HFFc6 (cell line): ENCODE data around the gene ADAMTS17. TPM values are rescaled to one million over a fixed set of nuclear protein-coding genes. Genes with fewer than 3 reads are reported as not detected.

ENCODE experiments used
- DNase-seq: peaks from one replicate; pipeline ENCODE4 v3.0.0-alpha.2; 2018
- H3K27ac Mint-ChIP-seq: 2 replicates; pipeline ENCODE4 v1.8.0; 2020; ENCODE audit warnings: mild to moderate bottlenecking, mixed read lengths
- H3K27me3 Mint-ChIP-seq: 2 replicates; pipeline ENCODE4 v1.8.0; 2021; ENCODE audit warnings: mild to moderate bottlenecking, moderate library complexity, mixed read lengths; ENCODE audit not compliant: insufficient read depth
- H3K36me3 Mint-ChIP-seq: 2 replicates; pipeline ENCODE4 v1.8.0; 2021; ENCODE audit warnings: low read depth, mixed read lengths
- H3K4me1 Mint-ChIP-seq: 2 replicates; pipeline ENCODE4 v1.8.0; 2020; ENCODE audit warnings: low read depth, mixed read lengths
- H3K4me3 Mint-ChIP-seq: 2 replicates; pipeline ENCODE4 v1.8.0; 2020; ENCODE audit warnings: mild to moderate bottlenecking, moderate library complexity, mixed read lengths
- H3K9me3 Mint-ChIP-seq: 2 replicates; pipeline ENCODE4 v1.8.0; 2020; ENCODE audit warnings: mild to moderate bottlenecking, mixed read lengths
- total RNA-seq, 6 experiments: library from RNA; stranded (reverse); fragmentation: NEBNext Ultra II Directional; extraction: Animal tissue kit (Norgen Biotek cat#: 25700); gene quantifications; 2 replicates in 1 of 6; 3 replicates in 5 of 6; pipeline ENCODE4 v1.2.3, GENCODE V29; 2021
- TF ChIP-seq, protein P1 (sequence below): fragments of 200-600 bp; sonication (generic); IDR thresholded peaks from 2 replicates; pipeline ENCODE4 v1.5.0; 2021; ENCODE audit warnings: antibody characterized with exemption, mild to moderate bottlenecking

The ADAMTS17 gene
- total RNA-seq, 6 experiments from 2014 or later: not detected

DNA sequence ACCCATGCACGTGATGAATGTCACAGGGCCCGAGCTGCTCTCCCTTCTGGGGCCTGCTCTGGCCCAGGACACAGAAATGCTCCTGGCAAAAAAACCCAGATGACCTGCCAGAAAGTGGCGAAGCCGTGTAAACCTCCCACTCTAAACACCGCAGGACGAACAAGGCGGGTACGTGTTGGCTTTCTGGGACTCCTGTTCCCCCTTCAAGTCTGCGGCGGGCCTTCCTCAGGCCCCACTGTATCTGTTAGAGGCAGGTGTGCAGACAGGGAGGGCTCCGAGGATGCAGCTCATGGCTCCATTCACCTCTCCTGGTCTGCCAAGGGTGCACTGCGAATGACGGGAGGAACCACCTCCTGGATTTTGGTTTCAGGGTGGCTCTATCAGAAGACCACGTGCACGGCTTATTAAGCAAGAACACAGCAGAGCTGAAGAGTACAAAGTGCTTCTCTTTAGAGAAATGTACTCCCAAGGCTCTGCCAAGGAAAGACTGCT is 173.8 kb downstream of the ADAMTS17 start:
- H3K36me3 Mint-ChIP-seq: no peaks in the 10 kb centered on the region
- no peak for DNase-seq
- TF ChIP-seq, protein P1, sequence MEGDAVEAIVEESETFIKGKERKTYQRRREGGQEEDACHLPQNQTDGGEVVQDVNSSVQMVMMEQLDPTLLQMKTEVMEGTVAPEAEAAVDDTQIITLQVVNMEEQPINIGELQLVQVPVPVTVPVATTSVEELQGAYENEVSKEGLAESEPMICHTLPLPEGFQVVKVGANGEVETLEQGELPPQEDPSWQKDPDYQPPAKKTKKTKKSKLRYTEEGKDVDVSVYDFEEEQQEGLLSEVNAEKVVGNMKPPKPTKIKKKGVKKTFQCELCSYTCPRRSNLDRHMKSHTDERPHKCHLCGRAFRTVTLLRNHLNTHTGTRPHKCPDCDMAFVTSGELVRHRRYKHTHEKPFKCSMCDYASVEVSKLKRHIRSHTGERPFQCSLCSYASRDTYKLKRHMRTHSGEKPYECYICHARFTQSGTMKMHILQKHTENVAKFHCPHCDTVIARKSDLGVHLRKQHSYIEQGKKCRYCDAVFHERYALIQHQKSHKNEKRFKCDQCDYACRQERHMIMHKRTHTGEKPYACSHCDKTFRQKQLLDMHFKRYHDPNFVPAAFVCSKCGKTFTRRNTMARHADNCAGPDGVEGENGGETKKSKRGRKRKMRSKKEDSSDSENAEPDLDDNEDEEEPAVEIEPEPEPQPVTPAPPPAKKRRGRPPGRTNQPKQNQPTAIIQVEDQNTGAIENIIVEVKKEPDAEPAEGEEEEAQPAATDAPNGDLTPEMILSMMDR: no peak
- no peak overlapping the region for H3K4me3 Mint-ChIP-seq
- peaks cover 57% of the 10 kb centered on the region for H3K9me3 Mint-ChIP-seq
- no peaks in the 10 kb centered on the region; the same call in 1 of the 2 replicates for H3K27me3 Mint-ChIP-seq
- H3K4me1 Mint-ChIP-seq: no peaks in the 10 kb centered on the region
- no peak overlapping the region for H3K27ac Mint-ChIP-seq

DNA sequence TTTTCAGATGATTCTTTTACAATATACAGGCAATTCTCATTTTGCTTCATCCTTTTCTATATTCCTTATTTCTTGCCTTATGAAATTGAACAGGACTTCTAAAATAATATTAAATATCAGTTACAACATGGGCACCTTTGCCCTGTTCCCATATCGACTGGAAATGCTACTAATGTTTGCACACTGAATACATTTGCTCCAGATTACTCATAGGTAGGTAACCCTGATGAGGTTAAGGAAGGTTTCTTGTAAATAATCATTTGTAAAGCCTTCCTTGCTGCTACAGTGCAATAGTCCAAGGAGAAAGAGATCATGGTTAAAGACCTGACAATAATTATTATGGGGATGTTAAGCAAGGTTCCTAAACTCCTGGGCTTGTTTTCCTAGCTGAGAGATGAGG is 175.5 kb downstream of the ADAMTS17 start:
- H3K36me3 Mint-ChIP-seq: no peaks in the 10 kb centered on the region
- peaks cover 58% of the 10 kb centered on the region for H3K9me3 Mint-ChIP-seq
- H3K4me3 Mint-ChIP-seq: no peak overlapping the region
- TF ChIP-seq, protein P1: no peak
- H3K27ac Mint-ChIP-seq: no peak overlapping the region
- H3K4me1 Mint-ChIP-seq: no peaks in the 10 kb centered on the region
- no peaks in the 10 kb centered on the region; the same call in 1 of the 2 replicates for H3K27me3 Mint-ChIP-seq
- DNase-seq: no peak

DNA sequence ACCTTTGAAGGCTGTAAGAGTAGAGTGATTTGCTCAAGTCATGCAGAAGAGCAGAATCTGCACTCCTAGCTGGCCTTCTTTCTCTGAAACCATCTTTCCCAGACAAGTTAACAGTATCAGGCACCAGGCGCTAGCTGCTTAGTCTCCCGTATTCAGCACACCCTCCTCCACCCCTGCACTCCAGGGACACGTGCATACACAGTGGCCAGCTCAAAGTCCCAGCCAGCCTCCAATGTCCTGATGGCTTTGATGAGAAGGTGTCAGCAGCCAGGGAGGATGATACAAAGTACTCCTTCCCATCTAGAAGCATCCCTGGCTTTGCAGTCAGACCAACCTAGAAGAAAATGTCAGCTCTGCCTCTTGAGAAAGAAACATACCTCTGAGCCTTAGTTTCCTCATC is 177.8 kb downstream of the ADAMTS17 start:
- TF ChIP-seq, protein P1: no peak
- no peaks in the 10 kb centered on the region for H3K4me1 Mint-ChIP-seq
- H3K27ac Mint-ChIP-seq: no peak overlapping the region
- no peak overlapping the region for H3K4me3 Mint-ChIP-seq
- no peaks in the 10 kb centered on the region for H3K36me3 Mint-ChIP-seq
- no peak for DNase-seq
- H3K9me3 Mint-ChIP-seq: peaks cover 44% of the 10 kb centered on the region
- H3K27me3 Mint-ChIP-seq: no peaks in the 10 kb centered on the region

DNA sequence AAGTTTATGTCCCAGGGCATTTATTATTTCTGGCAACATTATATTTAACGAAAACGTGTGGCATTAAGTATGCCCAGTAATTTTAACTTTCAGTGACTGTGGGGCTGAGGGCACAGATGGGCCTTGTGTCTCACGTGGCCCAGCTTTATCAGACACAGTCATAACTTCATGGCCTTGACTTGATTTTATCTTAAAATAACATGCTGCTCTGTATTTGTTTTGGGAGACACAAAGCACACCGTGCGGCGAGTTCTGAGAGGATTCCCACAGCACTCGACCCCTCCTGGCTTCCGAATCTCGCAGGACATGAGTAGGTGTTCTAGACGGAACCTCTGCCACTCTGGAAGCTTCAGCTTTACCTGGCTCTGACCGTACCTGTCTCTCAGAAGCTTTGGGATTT is 180.8 kb downstream of the ADAMTS17 start:
- no peak overlapping the region for H3K4me3 Mint-ChIP-seq
- no peaks in the 10 kb centered on the region for H3K36me3 Mint-ChIP-seq
- TF ChIP-seq, protein P1: no peak
- H3K4me1 Mint-ChIP-seq: no peaks in the 10 kb centered on the region
- H3K9me3 Mint-ChIP-seq: peaks cover 36% of the 10 kb centered on the region
- no peak for DNase-seq
- no peaks in the 10 kb centered on the region for H3K27me3 Mint-ChIP-seq
- no peak overlapping the region for H3K27ac Mint-ChIP-seq

DNA sequence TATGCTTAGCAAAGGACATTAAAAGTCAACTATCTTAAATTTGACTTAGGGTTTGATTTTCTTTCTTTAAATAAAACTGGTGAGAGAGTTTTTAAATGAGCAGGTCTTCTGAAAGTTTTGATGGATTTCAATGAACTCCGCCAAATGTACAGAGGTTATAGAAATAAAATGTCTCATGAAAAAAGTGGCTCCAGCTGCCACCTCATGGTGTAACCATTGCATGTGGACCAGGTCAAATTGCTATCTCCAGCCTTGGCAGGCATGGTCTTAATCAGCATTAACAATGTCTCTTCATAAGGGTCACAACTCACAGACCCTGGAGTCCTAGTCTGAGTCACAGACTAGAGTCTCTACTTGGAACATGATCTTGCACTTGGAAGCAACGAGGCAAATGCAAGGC is 182.3 kb downstream of the ADAMTS17 start:
- Mint-ChIP-seq H3K36me3 (no peaks in the 10 kb centered on the region), H3K27ac (no peak overlapping the region), H3K4me3 (no peak overlapping the region), H3K9me3 (peaks cover 42% of the 10 kb centered on the region), H3K27me3 (no peaks in the 10 kb centered on the region), H3K4me1 (no peaks in the 10 kb centered on the region)
- TF ChIP-seq, protein P1: no peak
- DNase-seq: no peak

DNA sequence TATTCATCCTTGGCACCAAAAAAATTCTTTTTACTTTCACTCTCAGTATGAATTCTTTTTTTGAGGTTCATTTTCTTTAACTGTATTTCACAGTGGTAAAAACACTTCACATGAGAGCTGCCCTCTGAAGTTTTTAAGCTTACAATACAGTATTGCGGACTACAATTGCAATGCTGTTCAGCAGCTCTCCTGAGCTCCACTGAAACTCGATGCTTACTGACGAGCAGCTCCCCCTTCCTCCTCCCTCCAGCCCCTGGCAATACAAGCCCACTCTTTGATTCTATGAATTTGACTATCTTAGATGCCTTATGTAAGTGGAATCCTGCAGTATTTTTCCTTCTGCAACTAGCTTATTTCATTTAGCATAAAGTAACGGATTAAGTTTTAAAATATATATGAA is 183.4 kb downstream of the ADAMTS17 start:
- no peaks in the 10 kb centered on the region for H3K4me1 Mint-ChIP-seq
- H3K27me3 Mint-ChIP-seq: no peaks in the 10 kb centered on the region
- TF ChIP-seq, protein P1: no peak
- H3K36me3 Mint-ChIP-seq: no peaks in the 10 kb centered on the region
- DNase-seq: no peak
- H3K27ac Mint-ChIP-seq: no peak overlapping the region
- H3K9me3 Mint-ChIP-seq: peaks cover 46% of the 10 kb centered on the region
- no peak overlapping the region for H3K4me3 Mint-ChIP-seq
